Stimulated activated naive CD4-positive, alpha-beta T cell treated with Interleukin-2 at 50 U/mL for 16 hours (primary cell): ENCODE results near the gene ARMC12.
"Not testable (repeated sequence)": the region's sequence is repeated elsewhere in the genome, so short reads cannot be mapped to it uniquely, and the experiment has no call there.

ENCODE experiments used
- DNase-seq: peaks from one replicate; lab custom pipeline; 2025; lab: John Stamatoyannopoulos, UW

The ARMC12 gene

DNA sequence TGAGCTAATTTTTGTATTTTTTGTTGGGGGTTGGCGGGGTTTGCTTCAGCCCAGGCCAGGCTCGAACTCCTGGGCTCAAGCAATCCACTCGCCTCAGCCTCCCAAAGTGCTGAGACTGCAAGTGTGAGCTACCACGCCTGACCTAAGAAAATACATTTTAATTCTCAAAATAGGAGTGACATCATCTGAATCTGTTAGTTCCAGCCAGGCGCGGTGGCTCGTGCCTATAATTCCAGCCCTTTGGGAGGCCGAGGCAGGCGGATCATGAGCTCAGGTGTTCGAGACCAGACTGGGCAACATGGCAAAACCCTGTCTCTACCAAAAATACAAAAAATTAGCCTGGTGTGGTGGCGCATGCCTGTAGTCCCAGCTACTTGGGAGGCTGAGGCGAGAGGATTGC lies 2.5 kb upstream of the ARMC12 start:
- not testable (repeated sequence) for DNase-seq

DNA sequence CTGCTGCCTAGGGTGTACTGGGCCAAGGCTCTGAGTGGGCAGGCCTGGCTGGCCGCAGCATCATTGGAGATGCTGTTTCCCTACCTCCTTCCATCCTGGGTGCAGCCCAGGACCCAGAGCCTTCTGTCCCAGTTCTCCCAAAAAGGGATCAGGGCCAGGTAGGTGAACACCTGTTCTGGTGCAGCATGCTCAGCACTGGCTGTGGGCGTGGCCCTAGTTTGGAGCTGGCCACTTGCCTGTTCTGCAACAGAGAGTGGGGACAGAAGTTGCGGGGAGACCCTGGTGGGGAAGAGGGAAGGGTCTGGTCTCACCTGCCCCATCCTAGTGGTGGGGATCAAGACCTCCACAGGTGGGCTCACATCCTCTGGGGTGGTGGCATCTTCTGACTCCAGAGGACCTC lies 1.4 kb upstream of the ARMC12 start:
- DNase-seq = no peak

DNA sequence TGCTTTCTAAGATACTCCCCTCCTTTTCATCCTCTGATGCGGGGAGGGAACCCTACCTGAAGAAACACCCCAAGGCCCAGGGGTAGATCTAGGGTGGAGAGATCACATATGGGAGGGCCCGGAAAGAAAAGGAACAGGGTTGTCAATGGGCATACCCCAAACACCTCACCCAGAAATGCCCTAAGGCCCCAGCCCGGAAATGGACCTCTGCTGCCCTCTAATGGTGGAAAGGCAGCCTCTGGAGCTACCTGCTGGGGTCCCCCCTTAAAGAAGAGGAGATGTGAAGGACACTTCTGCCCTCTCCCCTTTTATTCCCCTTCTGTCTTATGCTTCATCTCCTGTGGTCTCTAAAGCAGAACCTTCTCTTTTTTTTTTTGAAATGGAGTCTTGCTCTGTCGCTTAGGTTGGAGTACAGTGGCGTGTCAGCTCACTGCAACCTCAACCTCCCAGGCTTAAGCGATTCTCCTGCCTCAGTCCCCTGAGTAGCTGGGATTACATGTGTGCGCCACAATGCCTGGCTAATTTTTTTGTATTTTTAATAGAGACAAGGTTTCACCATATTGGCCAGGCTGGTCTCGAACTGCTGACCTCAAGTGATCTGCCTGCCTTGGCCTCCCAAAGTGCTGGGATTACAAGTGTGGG lies 458 bp upstream of the ARMC12 start:
- peak; percentile 79 for DNase-seq

DNA sequence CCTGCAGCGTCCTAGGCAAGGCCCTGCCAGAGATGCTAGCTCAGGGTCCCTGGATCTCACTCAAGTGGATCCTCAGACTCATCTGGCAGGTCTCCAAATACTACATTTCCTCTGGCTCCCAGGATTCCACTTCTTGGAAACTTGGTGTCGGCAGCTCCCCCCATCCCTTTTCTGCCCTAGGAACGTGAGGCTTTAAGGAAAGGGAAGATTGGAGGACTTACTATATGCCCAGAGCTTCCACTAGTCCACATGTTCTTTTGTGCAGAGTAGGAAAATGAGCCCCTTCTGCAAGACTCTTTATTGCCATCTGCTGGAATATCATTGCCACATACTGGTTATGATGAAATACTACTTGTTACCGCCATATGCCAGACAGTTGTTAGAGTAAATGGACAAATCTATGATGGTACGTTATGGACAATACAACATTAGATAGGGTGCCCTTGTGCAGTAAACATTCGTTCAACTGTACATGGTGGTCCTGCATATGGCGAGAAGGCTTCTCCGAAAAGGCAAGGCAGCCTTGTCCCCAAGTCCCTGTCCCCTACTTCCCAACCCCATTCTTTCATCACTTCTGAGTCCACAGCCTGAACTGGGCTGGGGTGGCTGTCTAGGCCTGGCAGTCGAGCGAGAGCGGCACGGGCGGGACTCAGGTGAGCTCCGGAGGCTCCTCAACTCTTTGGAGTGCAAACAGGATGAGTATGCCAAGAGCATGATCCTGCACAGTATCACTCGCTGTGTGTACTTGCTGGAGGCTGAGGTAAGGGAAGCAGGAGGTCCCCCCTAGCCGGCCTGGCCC lies 780 bp downstream of the ARMC12 start:
- no peak for DNase-seq

DNA sequence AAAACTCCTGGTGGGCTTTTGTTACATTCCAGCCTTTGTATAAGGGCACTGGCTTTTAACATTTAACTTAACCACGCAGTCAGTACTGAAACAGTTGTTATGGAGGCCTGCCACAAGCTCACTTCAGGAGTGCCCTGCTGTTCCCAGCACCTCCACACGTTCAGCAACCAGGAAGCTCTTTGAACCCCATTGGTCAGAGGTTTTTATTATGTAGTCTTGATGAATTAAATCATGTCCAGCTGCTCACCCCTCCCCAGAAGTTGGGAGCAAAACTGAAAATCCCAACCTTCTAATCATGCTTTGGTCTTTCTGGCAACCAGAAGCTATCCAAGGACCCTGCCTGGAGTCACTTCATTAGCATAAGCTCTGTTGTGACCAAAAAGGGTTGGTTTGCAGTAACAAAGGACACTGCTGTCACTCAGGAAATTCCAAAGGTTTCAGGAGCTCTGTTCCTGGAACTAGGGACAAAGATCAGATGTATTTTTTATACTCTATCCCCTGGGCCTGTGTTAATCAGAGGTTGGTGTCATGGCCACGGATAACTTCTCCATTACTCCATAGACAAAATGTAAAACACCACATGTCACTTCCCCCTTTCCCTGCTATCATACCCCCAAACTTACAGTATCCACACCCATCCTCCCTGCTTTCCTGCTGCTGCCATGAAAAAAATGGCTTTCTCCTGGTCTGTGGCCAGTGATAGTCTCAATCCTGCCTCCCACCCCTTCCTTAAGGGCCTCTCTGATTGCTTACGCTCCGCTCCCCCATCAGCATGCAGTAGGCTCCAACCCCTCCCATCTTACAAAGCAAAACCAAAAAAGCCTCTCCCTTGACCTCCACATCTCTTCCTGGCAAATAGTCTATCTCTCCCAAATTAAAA lies 3.1 kb downstream of the ARMC12 start:
- no peak for DNase-seq

DNA sequence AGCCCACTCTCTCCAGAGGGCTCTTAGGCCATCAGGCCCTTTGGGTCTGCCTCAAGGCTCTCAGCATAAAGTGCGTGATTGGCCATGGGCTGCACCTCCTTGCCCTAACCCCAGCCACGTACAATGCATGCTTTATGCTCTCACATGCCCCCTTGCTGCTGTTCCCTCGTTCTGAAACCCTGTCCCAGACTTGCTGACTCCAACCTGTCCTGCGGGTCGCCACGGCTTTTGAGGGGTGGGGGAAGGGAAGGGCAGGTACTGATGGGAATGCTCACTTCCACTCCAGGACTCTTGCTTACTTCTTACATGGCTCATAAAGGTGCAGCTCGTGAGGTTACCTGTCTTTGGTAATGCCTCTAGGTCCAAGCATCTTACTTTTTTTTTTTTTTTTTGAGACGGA lies 6.0 kb downstream of the ARMC12 start:
- no peak for DNase-seq

DNA sequence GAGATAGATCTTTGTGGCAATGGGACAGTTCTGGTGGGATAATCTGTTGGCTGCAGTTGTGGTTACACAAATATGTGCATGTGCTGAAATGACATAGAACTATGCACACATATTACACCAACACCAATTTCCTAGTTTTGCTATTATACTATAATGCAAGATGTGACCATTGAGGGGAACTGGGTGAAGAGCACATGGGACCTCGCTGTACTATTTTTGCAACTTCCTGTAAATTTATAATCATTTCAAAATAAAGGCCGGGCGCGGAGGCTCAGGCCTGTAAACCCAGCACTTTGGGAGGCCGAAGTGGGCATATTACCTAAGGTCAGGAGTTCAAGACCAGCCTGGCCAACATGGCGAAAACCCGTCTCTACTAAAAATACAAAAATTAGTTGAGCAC lies 8.7 kb downstream of the ARMC12 start:
- DNase-seq = no peak

DNA sequence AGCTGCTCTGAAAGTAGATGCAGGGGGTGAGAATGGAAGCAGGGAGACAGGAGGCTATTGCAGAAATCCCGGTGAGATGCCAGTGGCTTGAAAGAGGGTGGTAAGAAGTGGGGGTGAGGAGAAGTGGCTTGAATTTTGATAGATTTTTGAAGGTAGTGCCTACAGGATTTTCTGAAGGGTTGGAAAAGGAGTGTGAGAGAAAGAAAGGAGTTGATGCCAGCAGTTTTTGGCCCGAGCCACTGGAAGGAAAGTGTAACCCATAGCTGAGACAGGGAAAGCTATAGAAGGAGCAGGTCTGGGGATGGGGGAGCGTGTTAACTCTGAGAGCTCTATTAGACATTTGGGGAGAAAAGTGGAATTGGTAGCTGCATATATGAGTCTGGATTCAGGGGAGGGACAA lies 9.7 kb downstream of the ARMC12 start:
- no peak for DNase-seq

DNA sequence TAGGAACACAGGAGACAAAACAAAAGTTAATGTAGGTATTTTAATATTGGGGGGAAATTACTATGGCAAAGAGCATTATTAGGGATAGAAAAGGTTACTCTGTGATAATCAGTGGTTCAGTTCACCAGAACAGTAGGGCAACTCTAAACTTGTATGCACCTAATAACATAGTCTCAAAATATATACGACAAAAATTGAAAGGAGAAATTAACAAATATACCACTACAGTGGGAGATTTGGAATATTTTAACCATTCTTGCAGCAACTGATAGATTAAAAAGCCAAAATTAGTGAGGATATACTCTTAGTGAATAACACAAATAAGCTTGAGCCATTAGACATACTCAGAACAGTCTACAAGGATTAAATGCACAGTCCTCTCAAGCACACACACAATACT lies 11.0 kb downstream of the ARMC12 start:
- DNase-seq = no peak

DNA sequence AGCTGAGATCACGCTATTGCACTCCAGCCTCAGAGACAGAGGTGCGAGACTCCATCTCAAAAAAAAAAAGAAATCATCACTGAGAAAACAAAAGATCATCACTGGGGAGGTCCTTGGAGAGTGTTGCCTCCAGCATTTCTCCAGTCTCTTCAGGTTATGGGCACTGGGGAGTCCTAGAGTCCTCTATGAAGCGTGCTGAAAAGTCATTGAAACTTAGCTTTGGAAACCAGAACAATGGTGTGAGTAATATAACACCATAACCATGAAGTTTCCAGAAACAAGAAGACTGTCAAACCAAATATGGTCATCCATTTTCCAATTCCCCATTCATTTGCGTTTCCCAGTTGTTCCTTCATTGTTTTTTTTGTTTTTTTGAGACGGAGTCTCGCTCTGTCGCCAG lies 13.7 kb downstream of the ARMC12 start:
- no peak for DNase-seq

DNA sequence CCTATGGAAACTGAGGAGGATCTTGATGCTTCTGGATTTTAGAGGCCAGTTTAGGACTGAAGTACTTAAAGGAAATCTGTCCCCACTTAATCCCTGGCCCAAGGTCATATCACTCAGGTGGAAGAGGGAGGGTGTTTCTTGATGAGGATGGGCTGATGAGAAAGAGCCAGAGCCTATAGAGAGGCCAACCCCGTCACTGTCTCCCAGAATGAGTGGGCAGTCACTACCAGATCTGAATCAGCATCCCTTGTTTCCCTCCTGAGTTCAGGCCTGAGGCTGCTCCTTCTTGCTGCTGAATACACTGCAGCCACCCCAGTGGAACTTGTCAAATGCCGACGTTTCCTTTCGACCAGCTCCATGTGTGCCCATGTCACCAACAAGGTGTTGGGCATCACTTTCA lies 14.8 kb downstream of the ARMC12 start:
- DNase-seq = no peak

DNA sequence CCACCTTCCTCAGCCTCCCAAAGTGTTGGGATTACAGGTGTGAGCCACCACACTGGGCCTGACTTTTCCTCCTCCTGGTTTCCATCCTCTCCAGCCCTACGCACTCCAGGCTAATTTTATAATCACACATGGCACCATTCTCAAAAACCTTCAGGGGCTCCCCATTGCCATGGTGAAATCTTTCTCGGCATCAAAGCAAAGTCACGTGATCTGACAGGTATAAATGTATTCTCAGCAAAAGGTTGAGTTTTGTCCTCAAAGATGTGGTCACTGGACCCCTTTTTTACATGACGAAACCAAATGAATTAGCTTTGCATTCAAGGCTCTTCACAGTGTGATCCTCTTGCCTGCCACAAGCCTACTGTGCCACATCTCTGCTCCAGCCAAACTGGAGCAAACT lies 15.5 kb downstream of the ARMC12 start:
- no peak for DNase-seq

DNA sequence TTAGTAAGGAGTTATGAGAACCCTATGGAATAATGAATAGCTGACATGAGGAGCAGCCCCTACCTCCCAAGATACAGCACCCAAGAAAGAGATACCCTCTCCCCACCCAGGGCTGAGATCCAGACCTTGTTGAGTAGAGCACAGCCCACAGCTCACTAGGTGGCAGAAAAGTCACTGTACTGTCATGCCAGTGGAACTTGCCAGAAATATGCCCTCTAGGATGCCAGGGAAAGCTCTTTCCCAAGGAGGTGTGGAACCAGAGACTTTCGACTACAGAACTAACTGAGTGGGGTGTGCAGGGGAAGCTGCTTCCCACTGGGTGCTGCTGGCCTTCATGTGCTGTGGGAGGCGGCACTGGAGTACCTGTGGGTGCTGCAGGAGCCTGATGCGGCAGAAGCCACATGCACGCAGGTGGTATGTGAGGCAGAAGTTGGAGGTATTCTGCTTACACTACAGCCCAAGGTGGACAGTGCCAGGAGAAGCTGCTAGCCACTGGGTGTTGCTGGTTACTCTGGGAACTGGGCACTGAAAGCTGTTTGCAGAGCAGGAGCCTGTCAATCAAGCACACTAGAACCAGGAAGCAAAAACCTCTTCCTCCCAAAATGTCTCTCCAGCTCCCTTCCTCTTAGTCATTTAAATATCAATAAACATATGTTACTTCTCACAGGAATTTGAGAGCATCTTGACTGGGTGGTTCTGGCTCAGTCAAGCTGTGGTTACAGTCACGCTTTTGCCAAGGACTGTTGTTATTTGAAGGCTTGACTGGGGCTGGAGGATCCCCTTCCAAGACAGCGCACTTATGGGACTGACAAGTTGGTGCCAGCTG lies 17.8 kb downstream of the ARMC12 start:
- DNase-seq = no peak

DNA sequence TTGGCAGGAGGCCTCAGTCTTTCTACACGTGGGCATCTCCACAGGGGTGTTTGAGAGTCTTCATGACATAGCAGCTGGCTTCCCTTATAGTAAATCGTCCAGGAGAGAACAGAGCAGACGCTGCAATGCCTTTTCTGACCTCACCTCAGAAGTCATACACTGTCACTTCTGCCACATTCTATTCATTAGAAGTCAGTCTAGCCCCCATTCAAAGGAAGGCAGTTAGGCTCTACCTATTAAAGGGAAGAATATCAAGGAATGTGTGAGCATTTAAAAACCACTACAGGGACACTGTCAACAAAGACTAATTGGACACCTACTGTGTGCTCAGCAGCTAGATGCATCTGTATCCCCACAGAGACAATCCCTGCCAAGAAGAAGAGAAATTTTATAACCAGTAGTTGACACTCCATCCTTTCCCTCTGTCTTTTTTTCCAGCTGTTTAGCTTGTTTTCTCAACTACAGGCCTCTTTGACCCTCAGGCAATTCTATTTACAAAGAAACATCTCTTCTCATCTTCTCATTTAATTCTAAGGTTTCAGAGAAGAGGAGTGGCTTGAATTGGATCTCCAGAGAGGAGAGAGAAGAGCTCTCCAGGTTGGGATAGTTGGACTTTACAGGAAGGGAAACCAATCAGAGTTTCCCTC lies 18.6 kb downstream of the ARMC12 start:
- DNase-seq = no peak

DNA sequence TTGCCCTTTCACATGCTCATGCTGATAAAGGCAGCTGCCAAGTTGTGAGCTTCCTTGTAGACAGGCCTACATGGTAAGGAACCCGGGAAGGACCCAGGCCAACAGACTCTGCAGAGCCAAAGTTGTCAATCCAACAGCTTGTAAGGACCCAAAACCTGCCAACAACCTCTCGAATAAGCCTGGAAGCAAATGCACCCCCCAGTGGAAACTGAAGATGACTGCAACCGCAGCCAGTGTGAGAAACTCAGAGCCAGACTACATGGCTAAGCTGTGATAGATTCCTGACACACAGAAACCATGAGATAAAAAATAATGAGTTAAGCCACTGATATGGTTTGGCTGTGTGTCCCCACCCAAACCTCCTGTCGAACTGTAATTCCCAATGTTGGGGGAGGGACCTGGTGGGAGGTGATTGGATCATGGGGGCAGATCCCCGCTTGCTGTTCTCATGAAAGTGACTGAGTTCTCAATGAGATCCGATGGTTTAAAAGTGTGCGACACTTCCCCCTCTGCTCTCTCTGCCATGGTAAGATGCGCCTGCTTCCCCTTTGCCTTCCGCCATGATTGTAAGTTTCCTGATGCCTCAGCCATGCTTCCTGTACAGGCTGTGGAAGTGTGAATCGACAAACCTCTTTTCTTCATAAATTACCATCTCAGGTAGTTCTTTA lies 20.8 kb downstream of the ARMC12 start:
- no peak for DNase-seq

DNA sequence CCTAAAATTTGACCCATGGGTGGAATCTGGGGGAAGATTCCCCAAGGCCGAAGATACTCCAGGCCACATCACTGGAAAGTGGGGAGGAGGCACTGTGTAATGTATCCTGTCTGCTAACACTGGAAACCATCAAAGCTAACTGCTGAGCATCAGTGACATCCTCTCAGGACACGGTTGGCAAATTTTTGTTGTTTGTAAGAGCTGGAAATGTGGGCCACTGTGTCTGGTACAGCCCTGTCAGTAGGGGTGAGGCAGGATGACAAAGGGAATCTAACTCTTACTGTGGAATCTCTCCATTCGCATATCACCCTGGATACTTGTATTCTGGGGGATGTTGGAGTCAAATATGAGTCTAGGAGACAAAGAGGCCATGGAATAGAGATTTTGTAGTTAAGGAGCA lies 22.6 kb downstream of the ARMC12 start:
- no peak for DNase-seq

DNA sequence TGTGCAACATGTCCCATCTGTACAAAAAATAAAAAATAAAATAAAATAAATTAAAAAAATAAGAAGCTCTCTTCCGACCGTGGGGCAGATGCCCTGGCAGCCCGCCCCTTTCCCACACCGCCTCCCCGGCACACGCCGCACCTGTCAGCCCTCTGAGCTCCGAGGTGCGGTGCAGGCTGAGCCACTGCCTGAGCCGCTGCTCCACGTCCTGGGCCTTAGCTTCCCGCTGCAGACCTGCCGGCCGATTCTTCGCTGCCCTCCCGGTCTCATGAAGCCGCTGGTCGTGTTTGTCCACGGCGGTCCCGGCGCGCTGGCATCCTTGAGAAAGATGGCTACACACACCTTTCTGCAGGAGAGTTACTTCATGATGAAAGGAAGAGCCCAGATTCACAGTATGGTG lies 28.9 kb downstream of the ARMC12 start:
- DNase-seq = no peak

DNA sequence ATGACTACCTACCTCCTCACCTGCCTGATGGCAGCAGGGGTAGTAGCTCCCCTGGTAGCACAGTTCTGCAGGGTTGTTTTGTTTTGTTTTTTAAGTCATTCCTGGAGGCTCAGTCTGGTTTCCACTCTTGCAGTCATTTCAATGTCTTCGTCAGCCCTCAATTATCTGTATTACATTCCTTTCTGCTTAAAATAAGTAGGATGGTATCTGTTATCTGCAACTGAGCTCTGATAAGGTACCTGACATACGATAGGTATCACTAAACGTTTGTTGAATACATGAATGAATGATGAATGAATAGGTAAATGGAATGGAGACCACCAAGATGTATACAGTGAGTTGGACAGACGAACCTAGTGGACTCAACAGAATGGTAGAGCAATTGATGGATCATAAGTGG lies 32.4 kb downstream of the ARMC12 start:
- DNase-seq = no peak

DNA sequence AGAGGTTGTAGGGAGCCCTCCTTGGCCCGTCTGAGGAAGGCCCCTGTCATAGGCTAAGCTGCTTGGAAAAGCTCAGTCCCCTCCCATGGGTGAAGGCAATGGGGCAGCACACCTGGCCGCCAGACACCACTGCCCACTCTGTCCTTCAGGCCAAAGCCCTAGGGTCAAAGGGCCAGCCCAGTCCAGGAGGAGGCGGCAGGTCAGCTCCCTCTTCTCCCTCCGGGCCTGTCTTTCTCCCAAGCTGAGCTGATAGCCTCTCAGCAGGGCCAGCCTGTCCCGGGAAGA lies 34.5 kb downstream of the ARMC12 start:
- DNase-seq = no peak

DNA sequence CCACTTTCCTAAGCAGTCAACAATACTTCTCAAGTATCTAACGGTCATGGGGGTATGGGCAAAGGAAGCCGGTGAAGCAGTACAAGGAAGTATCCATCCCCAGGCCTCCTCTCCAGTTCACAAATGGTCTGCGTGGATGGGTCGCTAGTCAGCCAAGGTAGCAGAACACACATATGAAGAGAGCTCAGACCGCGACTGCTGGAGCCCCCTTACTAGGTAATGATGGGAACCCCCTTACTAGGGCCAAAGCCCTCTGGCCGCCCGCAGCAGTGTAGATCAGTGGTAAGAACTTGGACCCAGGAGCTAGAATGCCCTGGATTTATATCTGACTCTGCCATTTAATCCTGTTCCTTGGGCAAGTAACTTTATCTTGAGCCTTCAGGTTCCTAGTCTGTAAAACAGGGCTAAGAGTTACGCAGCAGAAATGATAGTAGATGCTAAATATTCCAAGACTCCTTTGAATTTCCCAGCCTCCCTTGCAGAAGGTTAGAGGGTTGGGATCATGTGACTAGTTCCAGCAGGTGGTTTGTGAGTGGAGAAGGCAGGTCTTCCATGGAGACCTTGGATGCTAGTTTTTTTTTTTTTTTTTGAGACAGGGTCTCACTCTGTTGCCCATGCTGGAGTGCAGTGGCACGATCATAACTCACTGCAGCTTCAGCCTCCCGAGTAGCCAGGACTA lies 37.4 kb downstream of the ARMC12 start:
- no peak for DNase-seq

DNA sequence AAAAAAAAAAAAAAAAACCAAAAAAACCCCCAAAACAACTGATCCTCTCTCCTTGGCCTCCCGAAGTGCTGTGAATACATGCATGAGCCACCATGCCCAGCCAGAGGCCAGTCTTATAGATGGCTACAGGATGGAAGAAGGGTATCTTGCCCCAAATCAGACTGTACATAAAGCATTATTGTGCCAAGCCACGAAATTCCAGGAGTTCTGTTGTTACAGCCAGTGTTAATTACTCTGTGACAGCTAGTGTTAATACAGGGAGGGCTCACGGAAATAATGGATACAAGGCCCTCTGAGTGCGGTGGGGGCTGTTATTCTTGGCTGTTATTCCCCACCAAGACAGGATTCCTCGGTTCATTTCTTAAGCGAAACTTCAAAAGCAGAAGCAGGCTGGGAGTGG lies 38.2 kb downstream of the ARMC12 start:
- no peak for DNase-seq
